ENCODE results near the gene ATP9B.

Gene ATP9B

DNA sequence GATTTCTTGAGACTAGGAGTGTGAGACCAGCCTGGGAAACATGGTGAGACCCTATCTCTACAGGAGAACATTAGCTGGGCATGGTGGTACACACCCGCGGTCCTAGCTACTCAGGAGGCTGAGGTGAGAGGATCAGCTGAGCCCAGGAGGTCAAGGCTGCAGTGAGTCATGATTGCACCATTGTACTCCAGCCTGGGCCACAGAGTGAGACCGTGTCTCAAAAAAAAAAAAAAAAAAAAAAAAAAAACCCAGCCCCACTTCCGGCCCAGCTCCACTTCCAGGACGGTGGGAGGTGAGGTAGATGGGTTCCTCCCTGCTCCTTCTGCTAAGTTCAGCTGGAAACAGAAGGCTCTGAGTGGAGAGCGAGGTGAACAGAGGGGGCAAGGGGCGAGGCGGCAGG, 285.2 kb downstream of the ATP9B start:
- in situ Hi-C loops (cut with MboI; ENCODE audit: low sequenced_read_pairs): no loop called here

DNA sequence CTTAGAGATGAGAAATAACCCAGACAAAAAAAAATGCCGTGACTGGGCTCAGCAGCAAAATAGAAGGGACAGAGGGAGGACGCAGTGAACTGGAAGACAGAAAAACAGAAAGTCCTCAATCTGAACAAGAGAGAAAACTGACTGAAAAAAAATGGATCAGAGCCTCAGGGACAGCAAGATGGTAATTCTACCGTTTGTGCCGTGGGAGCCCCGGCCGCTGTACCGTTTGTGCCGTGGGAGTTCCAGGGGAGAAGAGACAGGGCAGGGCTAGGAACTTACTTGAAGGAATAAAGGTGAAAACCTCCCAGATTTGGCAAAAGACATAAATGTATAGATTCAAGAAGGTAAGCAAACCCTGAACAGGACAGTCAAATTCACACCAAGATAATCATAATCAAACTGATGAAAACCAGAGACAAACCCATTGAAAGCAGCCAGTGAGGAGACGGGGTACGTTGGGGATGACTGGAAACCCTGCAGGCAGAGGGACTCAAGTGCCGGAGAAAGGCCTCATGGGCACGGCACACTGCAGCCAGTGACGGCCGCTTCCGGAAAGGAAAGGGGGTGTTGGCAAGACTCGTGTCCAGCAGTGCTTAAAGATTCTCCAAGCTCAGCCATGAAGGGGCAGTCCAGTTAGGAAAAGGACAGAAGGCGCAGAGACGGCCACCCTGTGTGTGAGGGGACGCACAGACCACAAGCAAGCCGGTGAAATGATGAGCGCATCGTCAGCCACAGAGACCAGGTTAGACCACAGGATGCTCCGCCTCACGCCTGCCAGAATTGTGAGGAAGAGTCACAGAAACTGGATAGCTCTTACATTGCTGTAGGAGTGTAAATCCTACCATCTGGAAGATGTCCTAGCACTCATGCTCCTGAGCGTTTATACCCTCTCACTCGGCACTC, 286.5 kb downstream of the ATP9B start:
- in situ Hi-C loops (cut with MboI; ENCODE audit: low sequenced_read_pairs): no loop called here

DNA sequence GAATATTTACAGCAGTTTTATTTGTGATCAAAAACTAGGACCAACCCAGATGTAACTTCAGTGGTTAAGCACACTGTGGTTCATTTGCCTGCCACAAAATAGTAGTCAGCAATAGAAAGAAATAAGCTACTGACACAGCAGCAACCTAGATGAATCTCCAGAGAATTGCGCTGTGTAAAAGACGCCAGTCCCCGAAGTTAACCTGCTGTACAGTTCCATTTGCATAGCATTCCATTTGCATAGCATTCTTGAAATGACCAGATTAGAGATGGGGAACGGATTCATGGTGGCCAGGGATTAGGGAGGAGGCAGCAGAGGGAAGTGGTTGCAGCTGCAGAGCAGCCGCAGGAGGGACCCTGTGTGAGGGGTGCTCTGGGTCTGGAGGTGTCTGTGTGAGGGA, 287.2 kb downstream of the ATP9B start:
- in situ Hi-C loops (cut with MboI; ENCODE audit: low sequenced_read_pairs): no loop called here

DNA sequence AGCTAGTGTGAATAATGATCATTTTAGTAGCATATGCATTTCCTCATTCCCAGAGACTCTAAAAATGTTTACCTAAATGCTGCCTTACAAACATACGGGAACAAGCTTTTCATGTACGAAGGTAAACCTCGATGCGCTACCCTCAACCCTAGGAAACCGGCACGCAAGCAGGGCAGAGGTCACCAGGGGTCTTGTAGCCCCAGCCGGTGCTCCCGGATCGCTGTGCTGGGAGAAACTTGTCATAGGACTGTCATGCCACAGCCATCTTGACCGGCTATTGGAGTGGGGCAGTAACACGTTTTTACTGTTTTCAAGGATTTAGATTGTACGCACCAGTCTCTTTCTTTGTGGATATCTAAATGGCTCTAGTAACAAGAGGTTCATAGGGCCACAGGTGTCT, 291.7 kb downstream of the ATP9B start:
- in situ Hi-C loops (cut with MboI; ENCODE audit: low sequenced_read_pairs): no loop called here

DNA sequence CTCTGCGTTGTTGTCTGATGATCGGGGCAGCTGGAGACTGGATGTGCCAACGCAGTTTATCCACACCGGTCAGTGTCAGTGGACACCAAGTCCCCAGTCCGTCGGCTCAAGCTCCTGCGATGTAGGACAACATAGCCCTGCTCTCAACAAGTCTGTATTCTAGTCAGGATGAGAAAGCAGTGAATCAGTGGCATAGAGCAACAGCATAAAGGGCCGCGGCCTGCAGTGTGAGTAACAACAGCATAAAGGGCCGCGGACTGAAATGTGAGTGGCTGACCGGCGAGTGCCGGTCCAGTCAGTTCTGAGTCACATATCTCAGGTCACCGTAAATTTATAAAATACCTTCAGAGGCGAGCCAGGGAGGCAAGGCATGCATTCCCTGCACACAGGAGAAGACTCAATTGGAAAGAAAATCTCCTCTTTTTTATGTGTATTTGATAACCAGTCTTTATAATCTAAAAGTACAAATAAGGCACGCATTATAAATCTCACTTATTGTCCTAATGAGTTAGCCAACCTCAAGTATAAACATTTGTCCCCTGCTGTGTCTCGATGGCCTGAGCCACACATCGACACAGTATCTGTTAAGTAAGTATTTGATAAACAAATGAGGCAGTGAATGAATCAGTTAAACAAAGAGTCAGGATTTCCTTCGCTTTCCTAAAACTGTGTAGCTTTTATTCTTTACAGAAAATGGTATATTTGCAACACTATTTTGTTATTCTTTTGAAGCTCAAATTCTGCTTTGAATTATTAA, 292.8 kb downstream of the ATP9B start:
- in situ Hi-C loops (cut with MboI; ENCODE audit: low sequenced_read_pairs): no loop called here

DNA sequence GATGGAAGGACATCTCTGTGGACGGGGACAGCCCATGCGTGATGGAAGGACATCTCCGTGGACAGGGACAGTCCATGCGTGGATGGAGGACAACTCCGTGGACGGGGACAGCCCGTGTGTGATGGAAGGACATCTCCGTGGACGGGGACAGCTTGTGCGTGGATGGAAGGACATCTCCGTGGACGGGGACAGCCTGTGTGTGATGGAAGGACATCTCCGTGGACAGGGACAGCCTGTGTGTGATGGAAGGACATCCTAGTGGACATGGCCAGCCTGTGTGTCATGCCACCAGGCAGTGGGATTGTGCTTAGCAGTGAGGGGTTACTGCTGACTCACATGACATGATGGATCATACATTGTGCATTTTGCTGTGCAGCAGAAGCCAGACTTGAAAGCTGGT, 296.5 kb downstream of the ATP9B start:
- in situ Hi-C loops (cut with MboI; ENCODE audit: low sequenced_read_pairs): no loop called here

DNA sequence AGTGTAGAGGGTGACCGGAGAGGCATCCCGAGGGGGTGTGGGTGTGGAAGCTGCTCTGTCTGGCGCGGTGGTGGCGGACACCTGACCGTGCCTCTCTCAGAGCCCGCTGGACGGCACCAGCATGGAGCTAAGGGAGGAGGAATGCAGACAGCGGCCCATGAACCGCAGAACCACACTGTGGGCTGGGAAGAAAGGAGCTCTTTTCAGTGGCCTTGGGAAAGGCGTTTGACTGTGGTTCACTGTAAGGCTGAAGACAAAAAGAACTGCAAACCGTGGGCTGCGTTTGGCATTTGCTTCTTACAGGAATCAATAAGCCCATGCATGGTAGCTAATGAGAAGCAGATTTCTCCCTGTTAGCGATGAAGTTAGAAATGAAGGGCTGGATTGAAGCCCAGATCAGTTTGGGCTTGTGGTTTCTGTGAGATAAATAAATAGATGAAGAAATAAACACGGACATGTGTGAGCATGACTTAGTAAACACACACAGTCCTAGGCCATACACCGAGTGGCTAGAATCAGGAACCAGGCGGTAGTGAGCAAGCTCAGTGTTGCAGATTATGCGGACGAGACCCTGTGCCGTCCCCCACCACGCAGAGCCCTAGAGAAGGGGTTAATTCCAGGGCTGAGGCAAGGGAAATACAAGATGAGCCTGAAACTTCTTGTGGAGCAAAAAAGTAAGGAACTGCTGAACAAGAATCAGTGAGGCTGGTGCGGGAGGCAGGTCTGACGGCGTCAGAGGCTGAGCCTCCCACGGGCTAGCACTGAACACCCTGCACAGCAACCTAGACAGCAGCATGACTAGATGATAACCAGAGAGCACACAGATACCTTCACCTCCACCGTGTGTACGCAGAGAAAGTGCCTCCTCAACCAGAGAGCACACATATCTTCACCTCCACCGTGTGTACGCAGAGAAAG, 297.2 kb downstream of the ATP9B start:
- in situ Hi-C loops (cut with MboI; ENCODE audit: low sequenced_read_pairs): no loop called here

DNA sequence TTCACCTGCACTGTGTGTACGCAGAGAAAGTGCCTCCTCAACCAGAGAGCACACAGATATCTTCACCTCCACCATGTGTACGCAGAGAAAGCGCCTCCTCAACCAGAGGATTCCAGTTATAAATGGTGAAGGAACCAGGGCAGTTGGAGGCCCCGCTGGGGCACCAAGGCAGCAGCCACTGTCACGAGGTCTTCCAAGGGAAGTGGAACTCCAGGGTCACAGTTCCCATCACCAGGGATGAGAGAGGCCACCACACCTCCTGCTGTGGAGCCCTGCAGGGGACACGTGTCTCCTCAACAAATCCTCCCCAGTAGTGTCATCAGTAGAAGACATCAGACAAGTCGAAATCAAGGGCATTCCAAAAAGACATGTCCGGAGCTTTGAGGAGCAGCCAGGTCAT, 298.3 kb downstream of the ATP9B start:
- in situ Hi-C loops (cut with MboI; ENCODE audit: low sequenced_read_pairs): no loop called here

DNA sequence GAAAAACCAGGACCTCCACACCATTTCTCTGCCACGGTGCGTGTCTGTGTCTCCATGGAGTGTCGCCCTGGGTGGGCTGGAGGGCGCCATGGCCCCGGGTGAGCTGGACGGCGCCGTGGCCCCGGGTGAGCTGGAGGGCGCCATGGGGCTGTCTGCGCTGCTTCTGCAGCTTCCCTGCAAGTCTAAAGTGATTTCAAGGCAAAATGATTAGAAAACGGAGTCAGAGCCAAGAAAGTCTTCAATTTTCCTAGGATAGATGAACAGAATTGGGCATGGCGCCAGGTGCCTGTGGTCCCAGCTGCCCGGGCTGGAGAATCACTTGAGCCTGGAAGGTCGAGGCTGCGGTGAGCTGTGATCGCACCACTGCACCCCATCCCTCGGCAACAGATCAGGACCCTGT, 298.8 kb downstream of the ATP9B start:
- in situ Hi-C loops (cut with MboI; ENCODE audit: low sequenced_read_pairs): no loop called here

DNA sequence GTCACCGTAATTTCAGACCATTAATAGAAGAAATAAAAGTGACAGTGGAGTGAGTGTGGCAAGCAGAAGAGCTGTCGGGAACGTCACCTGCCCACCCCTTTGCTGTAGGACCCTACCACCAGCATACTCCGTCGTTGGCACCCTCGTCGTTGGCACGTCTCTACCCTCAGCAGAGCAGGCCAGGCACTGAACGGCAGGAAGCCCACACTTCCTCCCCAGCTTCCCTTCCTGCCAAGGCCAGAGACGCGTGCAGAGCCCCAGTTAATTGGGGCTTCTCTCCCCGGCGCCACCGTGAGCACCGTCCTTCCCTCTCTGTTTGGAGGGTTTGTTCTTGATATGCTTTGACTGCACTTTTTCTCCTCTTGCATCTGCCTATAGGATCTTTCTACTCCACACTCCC, 299.5 kb downstream of the ATP9B start:
- in situ Hi-C loops (cut with MboI; ENCODE audit: low sequenced_read_pairs): no loop called here

DNA sequence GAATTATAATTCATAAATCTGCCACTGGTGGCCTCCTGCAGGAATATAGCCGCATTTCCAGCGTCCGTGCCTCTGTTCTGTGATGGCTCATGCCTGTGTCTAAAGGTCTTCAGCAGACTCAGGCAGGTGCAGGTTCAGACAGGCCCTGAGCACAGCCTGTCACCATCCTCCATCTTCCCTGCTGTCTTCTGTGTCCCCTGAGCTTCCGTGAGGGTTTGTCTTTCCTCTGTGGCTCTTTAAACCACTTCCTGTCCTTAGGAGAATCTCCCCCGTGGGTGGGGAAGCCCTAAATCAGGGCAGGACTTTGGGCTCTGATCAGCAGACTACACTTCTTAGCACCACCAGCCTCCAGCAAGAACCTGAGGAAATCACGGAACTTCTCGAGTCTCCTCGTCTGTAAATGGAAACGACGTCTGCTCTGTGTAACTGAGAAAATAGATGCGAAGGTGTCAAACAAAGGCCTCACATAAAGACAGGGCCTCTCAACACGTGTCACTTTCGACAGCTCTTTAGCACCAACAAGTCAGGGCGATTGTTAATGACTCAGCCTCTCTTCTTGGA, 302.4 kb downstream of the ATP9B start:
- in situ Hi-C loops (cut with MboI; ENCODE audit: low sequenced_read_pairs): loop anchor here (10.0 kb wide), 2 partner anchors 273 to 783 kb away; no protein-coding TSS in a partner anchor

DNA sequence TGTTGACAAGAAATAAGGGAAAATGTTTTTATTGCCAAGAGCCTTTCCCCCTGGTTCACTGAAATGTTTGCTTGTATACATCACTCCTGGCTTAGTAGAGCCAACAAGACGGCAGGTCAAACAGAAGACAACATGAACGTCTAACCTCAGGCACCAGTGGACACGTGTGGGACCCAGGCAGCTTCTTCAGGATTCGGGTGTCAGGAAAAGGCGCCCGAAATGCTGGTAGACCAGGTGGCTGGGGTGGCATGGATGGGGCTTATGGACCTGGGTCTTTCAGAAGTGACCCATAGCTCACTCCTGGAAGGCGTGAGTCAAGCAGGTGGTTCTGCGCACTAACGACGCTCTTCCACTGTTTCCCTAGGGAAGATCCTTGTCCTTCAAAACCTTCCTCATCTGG, 303.3 kb downstream of the ATP9B start:
- in situ Hi-C loops (cut with MboI; ENCODE audit: low sequenced_read_pairs): loop anchor here (10.0 kb wide), 2 partner anchors 272 to 782 kb away; no protein-coding TSS in a partner anchor

DNA sequence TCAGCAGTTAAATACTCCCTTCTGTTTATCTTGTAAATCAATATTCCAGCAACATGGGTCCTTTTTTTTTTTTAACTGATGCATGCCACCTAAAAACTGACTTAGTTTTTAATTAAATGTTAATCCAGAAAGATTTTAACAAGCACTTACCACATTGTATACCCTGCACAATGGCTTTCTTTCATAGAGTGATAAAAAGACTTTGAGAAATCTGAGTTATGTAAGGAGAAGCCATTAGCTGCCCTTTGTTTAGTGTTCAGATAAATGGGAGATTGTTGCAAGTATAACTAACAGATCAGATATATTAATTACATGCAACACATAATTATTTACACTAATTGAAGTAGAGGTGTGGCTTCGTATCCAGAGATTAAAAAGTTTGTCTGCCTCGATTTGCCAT, 303.8 kb downstream of the ATP9B start:
- in situ Hi-C loops (cut with MboI; ENCODE audit: low sequenced_read_pairs): loop anchor here (10.0 kb wide), 2 partner anchors 272 to 782 kb away; no protein-coding TSS in a partner anchor

DNA sequence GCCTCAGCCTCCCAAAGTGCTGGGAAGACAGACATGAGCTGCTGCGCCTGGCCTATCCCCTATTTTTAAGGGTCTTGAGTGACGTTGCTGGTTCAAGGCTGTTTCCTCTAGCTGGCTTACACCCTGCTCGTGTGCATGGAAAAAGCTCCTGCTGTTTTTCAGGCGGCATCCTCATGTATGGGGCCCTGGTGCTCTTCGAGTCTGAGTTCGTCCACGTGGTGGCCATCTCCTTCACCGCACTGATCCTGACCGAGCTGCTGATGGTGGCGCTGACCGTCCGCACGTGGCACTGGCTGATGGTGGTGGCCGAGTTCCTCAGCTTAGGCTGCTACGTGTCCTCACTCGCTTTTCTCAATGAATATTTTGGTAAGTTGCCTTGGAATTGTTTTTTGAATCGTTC, 304.5 kb downstream of the ATP9B start:
- in situ Hi-C loops (cut with MboI; ENCODE audit: low sequenced_read_pairs): loop anchor here (10.0 kb wide), 2 partner anchors 271 to 781 kb away; no protein-coding TSS in a partner anchor

DNA sequence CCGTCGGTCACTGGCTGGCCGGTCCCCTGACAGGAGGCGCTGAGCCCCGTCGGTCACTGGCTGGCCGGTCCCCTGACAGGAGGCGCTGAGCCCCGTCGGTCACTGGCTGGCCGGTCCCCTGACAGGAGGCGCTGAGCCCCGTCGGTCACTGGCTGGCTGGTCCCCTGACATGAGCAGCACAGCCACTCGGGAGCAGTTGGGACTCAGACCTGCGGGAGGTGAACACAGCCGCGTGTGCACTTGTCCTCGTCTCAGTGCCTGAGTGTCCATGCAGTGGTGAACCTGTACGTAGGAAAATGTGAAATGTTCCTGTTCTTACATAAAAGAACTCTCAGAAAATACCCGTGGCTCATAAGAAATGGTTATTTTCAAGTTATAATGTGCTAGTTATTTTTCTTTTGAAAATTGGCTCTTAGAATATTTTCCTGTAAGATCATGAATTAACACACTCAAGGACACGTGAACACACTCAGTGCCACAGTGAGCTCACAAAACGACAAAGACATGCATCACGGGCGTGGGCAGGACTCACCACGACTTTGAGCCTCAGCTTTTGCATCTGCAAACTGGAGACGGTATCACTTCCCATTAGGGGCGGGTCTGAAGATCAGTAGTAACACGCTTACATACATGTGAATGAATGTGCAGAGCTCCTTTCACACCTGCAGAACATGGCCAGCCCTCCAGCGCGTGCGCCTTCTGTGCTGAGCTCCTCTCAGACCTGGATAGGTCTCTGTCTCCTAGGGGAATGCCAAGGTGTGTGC, 305.4 kb downstream of the ATP9B start:
- in situ Hi-C loops (cut with MboI; ENCODE audit: low sequenced_read_pairs): loop anchor here (10.0 kb wide), 2 partner anchors 270 to 780 kb away; no protein-coding TSS in a partner anchor

DNA sequence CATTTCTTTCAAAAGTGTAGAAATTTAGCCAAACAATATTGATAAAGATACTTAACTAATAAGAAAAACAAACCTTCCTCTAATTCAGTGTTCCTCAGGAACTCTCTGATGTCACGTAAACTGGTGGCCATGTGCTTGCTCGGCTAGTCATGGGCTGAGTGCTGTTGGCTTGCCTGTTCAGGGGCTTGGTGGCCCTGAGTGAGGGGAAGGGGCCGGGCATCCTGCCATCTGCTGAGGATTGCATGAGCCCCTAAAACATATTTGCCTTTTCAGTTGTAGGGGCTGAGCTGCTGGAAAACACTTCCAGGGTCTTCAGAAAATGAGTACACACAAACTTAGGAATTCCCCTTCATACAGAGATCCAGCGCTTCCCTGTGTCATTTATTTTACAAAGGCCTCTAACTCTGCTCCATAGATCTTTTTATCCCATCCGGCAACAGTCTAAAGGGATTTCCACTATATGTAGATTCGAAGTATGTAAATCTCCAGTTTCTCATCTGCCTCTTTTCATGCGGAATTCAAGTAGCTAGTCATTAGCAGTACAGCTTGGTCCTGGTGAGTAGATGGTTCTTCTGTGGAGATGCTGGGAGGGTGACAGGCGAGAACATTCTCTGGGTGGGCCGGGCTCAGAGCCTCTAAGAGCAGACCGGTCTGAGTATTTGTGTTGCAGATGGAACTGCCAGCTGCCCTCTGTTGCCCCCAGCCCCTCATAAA, 306.4 kb downstream of the ATP9B start:
- in situ Hi-C loops (cut with MboI; ENCODE audit: low sequenced_read_pairs): loop anchor here (10.0 kb wide), 2 partner anchors 269 to 779 kb away; no protein-coding TSS in a partner anchor

DNA sequence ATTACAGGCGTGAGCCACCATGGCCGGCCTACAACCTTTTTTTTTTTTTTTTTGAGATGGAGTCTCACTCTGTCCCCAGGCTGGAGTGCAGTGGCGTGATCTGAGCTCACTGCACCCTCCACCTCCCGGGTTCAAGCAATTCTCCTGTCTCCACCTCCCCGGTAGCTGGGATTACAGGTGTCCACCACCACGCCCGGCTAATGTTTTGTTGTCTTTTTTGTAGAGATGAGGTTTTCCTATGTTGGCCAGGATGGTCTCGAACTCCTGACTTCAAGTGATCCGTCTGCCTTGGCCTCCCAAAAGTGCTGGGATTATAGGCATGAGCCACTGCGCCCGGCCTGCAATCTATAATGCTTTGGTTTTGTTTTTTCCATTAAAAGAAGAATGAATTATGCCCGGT, 307.5 kb downstream of the ATP9B start:
- in situ Hi-C loops (cut with MboI; ENCODE audit: low sequenced_read_pairs): loop anchor here (10.0 kb wide), 2 partner anchors 268 to 778 kb away; no protein-coding TSS in a partner anchor

DNA sequence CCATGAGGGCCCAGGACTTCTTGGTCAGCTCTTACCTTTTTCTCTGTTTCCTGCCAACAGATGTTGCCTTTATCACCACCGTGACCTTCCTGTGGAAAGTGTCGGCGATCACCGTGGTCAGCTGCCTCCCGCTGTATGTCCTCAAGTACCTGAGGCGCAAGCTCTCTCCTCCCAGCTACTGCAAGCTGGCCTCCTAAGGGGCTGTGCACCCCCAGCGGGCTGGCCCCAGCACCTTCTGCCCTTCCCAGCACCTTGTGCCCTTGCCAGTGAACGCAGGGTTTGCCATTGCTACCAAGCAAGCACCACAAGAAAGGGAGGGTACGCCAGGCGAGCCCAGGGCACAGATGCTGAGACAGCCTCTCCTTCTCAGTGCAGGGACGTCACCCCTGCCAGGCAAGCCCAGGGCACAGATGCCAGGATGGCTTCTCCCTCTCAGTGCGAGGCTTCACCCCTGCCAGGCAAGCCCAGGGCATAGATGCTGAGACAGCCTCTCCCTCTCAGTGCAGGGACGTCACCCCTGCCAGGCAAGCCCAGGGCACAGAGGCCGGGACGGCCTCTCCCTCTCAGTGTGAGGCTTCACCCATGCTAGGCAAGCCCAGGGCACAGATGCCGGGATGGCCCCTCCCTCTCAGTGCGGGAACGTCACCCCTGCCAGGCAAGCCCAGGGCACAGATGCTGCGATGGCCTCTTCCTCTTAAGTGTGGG, 308.1 kb downstream of the ATP9B start:
- in situ Hi-C loops (cut with MboI; ENCODE audit: low sequenced_read_pairs): loop anchor here (10.0 kb wide), 2 partner anchors 267 to 777 kb away; no protein-coding TSS in a partner anchor

All from HL-60/S4 (cell line).